Left cardiac atrium (tissue), 4 donors: ENCODE measurements around the gene IL6R. TPM values are rescaled to one million over a fixed set of nuclear protein-coding genes. Genes with fewer than 3 reads are reported as not detected.
"Not testable (repeated sequence)": the region's sequence is repeated elsewhere in the genome, so short reads cannot be mapped to it uniquely, and the experiment has no call there.

Experiments
- ATAC-seq, 2 donors: fragments of 200-7000 bp; cut with Tn5 transposase; one replicate each; pipeline ENCODE4 v1.9.1; 2020; ENCODE audit warnings: mild to moderate bottlenecking in 2 of 2, moderate library complexity in 2 of 2
- DNase-seq: peaks from one replicate; pipeline ENCODE4 v3.0.0-alpha.2; 2020
- intact Hi-C, 2 donors: fragments of 100-400 bp; cut with DNase I; formaldehyde crosslinking; loops; one replicate each; pipeline versions ENCODE4 v1.14.1 to v1.15.1; 2022 to 2023
- total RNA-seq, 2 donors: library from RNA; stranded (reverse); fragmentation: NEBNext Ultra II Directional; extraction: Animal tissue kit (Norgen Biotek cat#: 25700); gene quantifications; one replicate each; pipeline ENCODE4 v1.2.1, GENCODE V29; 2021
- donor health status: DM: no; HTN: yes; CAD: no.
- donor health status: DM: no; HTN: yes; CAD: no; lungs with severe emphysema.
- donor health status: DM: yes; HTN: yes; CAD: no.
- donor health status: Dilated cardiomyopathy.

The IL6R gene
- total RNA-seq, 2 donors from 2014 or later, result 11.2 to 11.4 TPM

DNA sequence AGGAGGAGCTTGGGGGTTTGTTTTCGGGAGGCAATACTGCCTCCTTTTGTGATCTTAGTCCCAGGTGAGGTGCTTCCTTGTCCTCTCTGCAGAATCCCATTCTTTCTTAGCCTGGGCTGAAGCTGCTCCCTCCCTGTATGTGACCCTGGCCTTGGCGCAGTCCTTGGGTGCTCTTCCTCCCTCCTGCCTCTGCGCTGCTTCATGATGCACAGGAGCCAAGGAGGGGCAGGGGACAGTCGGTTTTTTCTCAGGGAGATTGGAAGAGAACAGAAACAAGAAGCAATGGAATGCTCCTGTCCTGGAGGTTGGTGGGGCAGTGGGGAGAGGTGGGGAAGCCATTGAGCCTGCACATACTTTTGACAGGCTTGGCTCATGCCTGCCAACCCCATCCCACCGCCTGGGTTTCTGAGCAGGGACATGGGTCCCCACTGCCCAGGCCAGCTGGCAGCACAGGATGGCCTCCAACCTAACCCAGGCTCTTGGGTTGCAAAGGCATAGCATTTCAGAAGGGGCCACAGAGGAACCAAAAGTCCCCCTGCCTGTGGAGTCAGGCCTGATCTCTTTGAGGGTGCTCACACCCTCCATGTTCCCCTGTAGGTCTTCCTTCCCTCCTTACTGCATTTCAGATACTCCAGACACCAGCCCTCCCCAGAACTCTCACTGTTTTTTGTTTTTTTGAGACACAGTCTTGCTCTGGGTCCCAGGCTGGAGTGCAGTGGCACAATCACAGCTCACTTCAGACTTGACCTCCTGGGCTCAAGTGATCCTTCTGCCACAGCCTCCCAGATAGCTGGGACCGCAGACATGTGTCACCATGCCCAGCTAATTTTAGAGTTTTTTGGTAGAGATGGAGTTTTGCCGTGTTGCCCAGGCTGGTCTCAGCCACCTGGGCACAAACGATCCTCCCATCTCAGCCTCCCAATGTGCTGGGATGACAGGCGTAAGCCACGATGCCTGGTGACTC lies 16.1 kb downstream of the IL6R start:
- ATAC-seq, result no peak

DNA sequence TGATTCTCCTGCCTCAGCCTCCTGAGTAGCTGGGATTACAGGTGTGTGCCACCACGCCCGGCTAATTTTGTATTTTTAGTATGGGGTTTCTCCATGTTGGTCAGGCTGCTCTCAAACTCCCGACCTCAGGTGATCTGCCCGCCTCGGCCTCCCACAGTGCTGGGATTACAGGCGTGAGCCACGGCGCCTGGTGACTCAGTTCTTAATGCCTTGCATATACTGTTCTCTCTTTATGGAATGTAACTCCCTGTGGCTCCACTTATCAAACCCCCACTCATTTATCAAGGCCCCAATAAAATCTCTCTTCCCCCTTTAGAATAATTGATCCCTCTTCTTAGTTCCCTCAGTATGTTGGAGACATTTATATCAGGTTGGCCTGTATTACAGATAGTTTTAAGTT lies 16.9 kb downstream of the IL6R start:
- DNase-seq, intact Hi-C loops, ATAC-seq: not testable (repeated sequence)

More for the DNA sequence above, 16.1 kb downstream of the IL6R start:
- DNase-seq, result peak; percentile 6
- intact Hi-C loops, result no loop called here

DNA sequence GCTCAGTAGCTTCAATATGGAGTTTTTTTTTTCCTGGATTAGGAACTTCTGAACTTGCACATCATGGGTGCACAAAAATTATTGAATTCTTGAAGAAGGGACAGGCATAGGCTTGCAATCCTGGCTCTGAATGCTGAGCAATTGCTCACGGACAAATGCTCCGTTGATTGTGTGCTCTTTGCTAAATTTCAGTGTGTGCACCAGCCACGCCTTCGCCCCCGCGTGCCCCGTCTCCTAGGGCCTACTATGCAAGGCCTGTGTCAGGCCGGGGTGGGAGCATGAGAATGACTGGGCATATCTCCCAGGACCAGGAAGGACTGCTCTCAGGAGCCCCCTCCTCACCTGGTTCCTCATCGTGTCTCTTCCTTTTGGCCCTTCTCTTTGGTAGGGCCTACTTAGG lies 17.4 kb downstream of the IL6R start:
- DNase-seq (no peak), ATAC-seq (no peak)
- intact Hi-C loops, result no loop called here

DNA sequence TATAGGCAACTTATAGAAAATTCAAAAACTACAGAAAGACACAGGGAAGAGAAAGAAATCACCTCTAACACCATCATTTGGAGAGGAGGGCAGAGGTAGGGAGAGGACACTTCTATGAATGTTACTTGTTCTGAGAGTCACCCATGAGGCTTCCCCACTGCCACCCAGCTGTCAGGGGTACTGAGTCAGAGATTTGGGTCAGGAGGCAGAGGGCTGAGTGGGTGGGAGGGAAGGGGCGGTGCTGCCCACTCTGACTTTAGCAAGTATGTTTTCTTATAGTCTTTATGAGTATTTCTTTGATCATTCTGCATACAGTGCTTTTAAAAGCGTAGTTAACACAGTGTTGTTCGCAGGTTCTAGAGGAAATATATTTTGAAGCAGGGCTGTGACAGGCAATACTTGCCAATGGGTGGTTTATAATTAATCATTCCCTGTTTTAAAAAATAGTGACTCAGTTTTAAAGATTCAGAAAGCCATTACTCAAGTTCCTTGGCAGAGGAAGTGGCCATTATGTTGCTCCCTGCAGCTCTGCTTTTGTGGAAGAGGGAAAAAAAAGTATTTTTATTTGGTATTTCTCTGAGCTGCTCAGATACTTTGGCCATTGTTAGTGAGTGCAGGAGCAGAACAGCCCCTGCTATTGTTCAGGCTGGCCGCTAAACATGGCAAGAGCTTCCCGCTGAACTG lies 18.3 kb downstream of the IL6R start:
- no peak for DNase-seq
- intact Hi-C loops, result no loop called here
- no peak for ATAC-seq

DNA sequence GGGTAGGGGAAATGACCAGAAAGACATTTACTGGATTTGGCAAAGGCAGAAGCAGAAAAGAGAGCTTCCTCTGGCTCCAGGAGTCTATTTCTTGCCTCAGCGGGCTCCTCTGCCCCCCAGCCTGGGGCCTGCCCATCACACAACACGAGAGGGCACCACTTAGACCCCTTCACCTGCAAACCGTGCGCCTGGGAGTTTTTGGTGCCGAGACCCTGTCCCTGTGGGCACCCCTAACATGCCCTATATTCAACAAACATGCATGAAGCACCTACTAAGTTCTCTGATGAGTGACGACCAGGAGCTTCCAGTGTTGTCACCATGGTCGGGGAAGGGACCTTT lies 18.8 kb downstream of the IL6R start:
- ATAC-seq (no peak), DNase-seq (no peak)
- intact Hi-C loops, result no loop called here

DNA sequence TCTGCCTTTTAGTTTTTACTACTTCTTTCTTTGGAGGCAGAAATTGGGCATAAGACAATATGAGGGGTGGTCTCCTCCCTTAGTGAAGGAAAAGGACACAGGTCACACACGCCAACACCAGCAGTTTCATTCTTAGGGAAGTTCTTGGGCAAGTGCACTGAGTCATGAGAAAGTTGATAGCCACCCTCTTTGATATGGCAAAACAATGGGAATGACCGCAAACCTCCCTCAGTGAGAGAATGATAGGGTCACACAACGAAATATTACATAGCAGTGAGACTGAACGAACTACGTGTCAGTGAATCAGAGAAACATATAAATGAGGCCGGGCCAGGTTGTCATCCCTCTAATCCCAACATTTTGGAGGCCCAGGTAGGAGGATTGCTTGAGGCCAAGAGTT lies 20.0 kb downstream of the IL6R start:
- ATAC-seq (no peak), DNase-seq (no peak)
- intact Hi-C loops, result no loop called here

DNA sequence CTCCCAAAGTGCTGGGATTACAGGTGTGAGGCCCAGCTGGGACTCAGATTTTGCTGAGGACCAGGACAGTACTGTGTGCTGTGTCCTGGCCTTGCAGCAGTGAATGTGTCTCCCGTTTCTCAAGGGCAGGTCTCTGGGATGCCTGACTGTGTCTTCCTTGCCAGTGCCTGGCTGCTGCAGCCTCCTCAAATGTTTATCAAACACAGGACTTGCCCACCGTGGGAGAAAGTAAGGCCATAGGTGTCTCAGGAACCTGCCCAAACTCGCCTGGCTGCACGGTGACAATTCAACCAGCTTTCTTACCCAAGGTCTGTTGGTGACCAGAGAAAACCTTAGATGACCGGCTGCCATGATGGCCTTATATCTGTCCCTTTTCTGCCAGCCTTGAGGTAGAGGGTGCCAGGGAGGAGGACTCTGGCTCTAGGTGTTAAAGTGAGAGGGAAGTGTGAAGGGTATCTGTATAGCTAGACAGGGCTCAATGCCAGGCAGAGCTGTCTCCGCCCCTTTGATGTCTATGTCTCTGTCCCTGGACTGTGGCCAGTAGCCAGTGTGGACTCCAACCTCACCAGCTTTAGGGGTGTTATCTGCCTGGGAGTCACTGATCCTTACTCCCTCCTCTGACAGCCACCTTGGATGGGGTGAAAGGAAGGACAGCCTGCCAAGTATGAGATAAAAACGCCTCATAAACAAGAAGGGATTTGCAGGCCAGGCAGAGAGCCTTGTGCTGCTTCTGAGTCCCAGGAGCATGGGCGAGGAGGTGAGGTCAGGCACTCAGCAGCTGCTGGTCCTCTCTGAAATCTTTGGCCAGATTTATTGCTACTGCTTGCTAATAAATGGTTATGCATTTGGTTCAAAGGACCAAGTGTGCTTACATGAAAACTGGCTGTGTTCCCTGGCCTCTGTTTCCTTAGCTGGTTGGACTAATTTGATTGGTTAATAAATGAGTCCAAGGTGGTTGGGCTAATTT lies 22.3 kb downstream of the IL6R start:
- peak; percentile 73 to 83 for ATAC-seq
- peak; percentile 87 for DNase-seq

DNA sequence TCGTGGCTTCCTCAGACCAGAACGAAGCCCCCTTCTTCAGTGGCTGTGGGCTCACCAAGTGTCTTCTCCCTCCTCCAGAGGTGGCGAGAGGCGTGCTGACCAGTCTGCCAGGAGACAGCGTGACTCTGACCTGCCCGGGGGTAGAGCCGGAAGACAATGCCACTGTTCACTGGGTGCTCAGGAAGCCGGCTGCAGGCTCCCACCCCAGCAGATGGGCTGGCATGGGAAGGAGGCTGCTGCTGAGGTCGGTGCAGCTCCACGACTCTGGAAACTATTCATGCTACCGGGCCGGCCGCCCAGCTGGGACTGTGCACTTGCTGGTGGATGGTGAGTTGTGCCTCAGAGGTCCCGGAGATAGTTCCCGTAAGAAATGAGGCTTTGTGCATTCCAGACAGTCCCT lies 24.0 kb downstream of the IL6R start:
- intact Hi-C loops, result no loop called here
- ATAC-seq (no peak), DNase-seq (no peak)

More for the DNA sequence above, 22.3 kb downstream of the IL6R start:
- intact Hi-C loops, result no loop called here

DNA sequence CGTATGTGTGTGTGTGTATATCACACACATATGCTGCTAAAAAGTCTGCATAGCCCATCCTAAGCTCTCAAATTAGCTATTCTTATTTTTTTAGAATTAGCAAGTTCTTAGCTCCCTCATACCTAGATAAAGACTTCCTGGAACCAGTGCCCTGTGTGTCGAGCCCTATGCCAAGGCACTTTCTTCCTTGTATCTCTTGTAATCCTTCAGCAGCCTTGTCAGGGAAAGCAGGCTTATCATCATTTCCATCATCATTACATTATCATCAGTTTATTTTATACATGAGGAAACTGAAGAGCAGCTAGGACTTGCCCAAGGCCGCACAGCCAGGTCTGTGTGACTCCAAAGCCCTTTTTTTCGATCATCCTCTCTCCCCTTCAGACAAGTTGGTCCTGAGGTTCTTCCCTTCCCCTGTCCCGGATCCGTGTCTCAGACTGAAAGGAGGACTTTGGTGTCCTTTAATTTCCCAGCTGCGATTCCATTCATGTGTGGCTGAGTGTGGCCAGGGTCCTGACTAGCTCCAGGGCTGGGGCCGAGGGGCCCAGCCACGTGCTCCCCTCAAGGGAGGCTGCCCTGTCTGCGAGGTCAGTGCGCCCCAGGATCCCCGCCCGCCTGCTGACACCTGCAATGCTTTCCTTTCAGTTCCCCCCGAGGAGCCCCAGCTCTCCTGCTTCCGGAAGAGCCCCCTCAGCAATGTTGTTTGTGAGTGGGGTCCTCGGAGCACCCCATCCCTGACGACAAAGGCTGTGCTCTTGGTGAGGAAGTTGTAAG lies 24.9 kb downstream of the IL6R start:
- DNase-seq, result no peak
- ATAC-seq, result no peak
- intact Hi-C loops, result no loop called here

DNA sequence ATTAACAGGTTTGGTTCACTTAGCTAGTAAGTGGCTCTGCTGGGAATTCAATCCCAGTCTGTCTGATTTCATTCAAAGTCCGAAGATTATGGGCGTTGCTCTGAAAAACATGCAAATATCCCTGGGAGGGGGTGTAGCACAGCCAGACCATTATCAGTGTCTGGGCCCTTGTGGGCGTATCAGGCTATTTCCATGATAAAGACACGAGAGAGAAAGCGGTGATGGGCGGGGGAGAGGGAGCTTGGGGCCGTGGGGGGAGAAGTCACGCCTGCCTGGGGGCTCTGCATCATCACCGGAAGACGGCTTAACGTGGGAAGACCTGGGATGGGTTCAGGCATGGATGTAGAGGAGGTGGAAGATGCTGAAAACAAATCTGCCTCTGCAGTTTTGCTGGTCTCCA lies 25.8 kb downstream of the IL6R start:
- ATAC-seq (peak in 1 of 2 donors; percentile 18), DNase-seq (peak; percentile 38)
- intact Hi-C loops, result no loop called here

DNA sequence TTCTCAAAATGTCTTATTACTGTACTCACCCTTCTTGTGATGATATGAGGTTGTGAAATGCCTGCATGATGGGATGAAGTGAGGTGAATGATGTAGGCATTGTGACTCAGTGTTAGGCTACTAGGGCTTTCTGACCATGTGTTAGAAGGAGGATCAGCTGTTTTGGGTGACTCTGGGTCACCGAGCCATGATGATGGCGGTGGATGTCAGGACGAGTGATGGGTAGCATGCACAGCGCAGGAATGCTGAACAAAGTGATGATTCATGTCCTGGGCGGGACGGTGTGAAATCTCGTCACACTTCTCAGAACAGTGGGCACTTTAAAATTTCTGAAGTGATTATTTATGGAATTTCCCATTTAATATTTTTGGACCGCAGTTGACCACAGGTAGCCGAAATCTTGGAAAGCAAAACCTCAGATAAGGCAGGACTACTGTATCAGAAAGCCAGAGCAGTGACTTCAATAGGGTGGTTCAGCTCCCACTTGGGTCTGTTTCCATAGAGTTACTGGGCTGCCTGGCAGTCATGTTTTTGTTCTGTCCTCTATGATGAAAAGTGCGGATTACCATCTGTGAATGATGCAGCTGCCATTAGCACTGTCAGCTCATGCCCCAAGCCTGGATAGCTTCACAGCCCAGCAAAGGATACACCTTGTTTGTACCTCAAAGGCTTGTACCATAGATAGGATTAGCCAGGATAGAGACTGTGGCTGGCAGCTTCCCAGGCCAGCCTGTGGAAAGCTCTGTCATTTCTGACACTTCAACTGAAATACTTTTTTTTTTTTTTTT lies 26.6 kb downstream of the IL6R start:
- ATAC-seq, result peak in 1 of 2 donors; percentile 51
- intact Hi-C loops, result no loop called here
- peak; percentile 58 for DNase-seq

DNA sequence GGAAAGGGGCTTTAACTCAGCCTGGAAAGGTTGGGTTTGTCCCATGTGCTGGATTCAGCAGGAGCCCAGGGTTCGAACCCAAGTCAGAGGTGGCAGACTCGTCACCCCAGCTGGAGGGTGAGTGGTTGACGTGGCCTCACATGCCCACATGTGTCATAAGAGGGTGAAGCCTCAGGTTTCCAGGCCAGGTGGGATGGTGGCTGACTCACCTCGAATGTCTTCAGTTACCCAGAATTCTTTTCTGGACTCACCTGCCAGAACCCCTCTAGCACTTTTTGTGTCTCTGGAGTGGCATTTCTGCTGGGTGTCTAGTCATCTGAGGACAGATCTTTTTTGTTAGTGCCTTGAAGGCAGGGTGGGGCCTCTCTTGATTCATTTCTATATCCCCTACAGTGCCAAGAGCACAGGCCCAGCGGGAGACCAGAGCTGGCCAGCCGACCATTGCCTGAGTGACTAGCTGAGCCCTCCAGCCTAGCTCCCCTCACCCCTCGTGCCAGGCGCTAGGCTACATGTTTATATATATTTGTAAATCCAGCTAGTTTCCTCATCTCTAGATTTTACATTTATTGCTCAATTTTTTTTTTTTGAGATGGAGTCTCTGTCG lies 28.1 kb downstream of the IL6R start:
- ATAC-seq (no peak), DNase-seq (peak; percentile 37)
- intact Hi-C loops, result no loop called here

DNA sequence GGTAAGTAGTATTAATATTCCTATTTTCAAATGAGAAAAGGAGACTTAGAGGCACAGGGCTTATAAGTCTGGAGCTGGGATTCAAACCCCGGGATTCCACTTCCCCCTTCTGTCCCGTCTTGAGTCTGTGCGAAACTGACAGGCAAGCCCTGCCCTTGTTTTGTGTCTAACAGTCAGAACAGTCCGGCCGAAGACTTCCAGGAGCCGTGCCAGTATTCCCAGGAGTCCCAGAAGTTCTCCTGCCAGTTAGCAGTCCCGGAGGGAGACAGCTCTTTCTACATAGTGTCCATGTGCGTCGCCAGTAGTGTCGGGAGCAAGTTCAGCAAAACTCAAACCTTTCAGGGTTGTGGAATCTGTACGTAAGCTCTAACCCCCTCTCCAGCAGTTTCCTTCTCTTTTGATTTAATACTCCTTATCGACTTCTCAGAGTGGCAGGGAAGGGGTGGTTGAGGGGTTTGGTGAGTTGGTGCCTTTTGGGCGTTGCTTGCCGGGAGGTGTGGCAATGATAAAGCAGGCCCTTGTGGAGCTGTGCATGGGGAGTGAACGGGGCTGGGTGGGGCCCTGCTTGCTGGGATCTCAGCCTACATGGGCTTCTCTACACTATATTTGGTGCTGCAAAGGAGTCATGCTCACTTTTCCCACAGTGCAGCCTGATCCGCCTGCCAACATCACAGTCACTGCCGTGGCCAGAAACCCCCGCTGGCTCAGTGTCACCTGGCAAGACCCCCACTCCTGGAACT lies 29.4 kb downstream of the IL6R start:
- peak; percentile 81 for DNase-seq
- intact Hi-C loops, result no loop called here
- ATAC-seq, result peak; percentile 71 to 82

DNA sequence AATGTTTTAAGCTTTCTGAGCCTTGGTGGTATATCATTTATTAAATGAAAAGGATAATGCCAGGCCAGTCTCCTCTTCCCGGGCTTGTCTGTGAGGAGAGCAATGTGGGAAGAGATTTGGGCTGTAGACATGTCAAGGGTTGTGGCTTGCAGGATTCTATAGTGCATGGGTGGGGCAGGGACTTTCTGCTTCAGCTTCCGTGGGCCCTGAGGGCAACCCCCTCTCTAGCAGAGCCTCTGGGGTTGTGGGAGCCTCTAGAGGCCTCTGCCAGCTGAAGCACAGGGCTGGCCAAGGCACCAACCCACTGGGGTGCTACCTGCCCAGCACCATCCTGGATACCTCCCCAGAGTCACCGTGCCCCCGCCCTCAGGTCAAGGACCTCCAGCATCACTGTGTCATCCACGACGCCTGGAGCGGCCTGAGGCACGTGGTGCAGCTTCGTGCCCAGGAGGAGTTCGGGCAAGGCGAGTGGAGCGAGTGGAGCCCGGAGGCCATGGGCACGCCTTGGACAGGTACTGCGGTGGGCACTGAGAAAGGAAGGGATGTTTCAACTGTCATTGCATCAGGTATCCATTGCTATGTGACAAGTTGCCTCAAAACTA lies 30.6 kb downstream of the IL6R start:
- ATAC-seq, result no peak
- DNase-seq, result no peak
- intact Hi-C loops, result no loop called here

DNA sequence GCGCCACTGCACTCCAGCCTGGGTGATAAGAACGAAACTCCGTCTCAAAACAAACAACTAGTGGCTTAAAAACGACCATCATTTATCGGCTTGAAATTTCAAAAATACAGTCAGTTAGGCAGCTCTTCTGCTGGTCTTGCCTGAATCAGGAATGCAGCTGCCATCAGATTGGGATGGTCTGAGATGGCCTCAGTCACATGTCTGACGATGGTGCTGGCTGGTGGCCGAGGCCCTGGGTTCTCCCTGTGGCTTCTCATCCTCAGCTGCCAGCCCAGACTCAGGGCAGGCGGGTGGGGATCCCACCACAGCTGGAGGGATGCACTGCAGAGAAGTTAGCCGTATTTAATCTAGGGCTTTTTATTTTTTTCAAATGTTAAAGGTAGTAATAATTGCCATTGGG lies 31.3 kb downstream of the IL6R start:
- ATAC-seq, result no peak
- intact Hi-C loops, result no loop called here
- DNase-seq, result no peak

DNA sequence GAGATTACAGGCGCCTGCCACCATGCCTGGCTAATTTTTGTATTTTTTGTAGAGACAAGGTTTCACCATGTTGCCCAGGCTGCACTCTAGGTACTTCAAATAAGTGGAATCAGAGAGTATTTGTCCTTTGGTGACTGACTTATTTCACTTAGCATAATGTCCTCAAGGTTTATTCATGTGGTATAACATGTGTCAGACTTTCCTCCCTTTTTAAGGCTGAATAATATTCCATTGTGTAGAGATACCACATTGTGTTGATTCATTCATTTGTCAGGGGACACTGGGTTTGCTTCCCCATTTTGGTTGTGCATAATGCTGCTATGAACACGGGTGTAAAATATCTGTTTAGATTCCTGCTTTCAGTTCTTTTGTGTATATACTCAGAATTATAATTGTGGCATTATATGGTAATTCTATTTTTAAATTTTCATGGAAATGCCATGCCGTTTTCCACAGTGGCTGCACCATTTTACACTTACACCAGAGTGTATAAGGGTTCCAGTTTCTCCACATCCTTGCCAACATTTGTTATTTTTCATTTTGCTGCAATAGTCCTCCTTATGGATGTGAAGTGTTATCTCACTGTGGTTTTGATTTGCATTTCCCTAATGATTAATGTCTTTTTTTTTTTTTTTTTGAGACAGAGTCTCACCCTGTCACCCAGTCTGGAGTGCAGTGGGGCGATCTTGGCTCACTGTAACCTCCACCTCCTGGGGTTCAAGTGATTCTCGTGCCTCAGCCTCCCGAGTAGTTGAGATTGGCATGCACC lies 35.1 kb downstream of the IL6R start:
- ATAC-seq (no peak), DNase-seq (no peak)
- intact Hi-C loops, result no loop called here
